Gastroesophageal sphincter (tissue), 4 donors: ENCODE results near the gene PLEKHH3. TPM values are rescaled to one million over a fixed set of nuclear protein-coding genes. Genes with fewer than 3 reads are reported as not detected.

Experiments used
- ATAC-seq: fragments of 150-250 bp; one replicate; pipeline ENCODE4 v1.9.1; 2016; ENCODE audit warnings: mild to moderate bottlenecking, moderate library complexity
- H3K27ac ChIP-seq, 4 donors: fragments of 200-600 bp; sonication (generic) in 3 of 4; 1 replicate in 3 of 4; 2 replicates in 1 of 4; pipeline ENCODE4 v1.5.1; 2016 to 2019
- H3K27me3 ChIP-seq: fragments of 200-600 bp; sonication (generic); one replicate; pipeline ENCODE4 v1.5.1; 2019
- H3K36me3 ChIP-seq, 2 donors: fragments of 200-600 bp; sonication (generic); one replicate each; pipeline ENCODE4 v1.5.1; 2019; ENCODE audit warnings: control low read depth in 1 of 2
- H3K4me1 ChIP-seq, 3 donors: fragments of 200-600 bp; sonication (generic); 1 replicate in 2 of 3; 2 replicates in 1 of 3; pipeline ENCODE4 v1.5.1; 2016 to 2019; ENCODE audit warnings: control low read depth in 2 of 3
- H3K4me3 ChIP-seq, 2 donors: fragments of 200-600 bp; sonication (generic); one replicate each; pipeline ENCODE4 v1.5.1; 2019; ENCODE audit warnings: mild to moderate bottlenecking in 1 of 2, moderate library complexity in 1 of 2
- H3K9me3 ChIP-seq, 3 donors: fragments of 200-600 bp; sonication (generic); one replicate each; pipeline ENCODE4 v1.5.1; 2017 to 2019; ENCODE audit warnings: control low read depth in 2 of 3
- CTCF ChIP-seq, 4 experiments: fragments of 200-600 bp in 2 of 4; fragments of 450-650 bp in 2 of 4; sonication (generic) in 1 of 4; IDR thresholded peaks; one replicate each; pipeline ENCODE4 v1.5.1; 2017 to 2019; ENCODE audit warnings: antibody characterized with exemption in 4 of 4, mild to moderate bottlenecking in 2 of 4, moderate library complexity in 2 of 4
- EP300 ChIP-seq: sonication (generic); formaldehyde crosslinking; IDR thresholded peaks from one replicate; pipeline ENCODE4 v1.6.1; 2017; ENCODE audit warnings: antibody characterized with exemption, mild to moderate bottlenecking
- POLR2A ChIP-seq, 2 donors: fragments of 450-650 bp; IDR thresholded peaks; one replicate each; pipeline ENCODE4 v1.6.1; 2017; ENCODE audit warnings: antibody characterized with exemption in 2 of 2, mild to moderate bottlenecking in 2 of 2, moderate library complexity in 1 of 2
- POLR2AphosphoS5 ChIP-seq: sonication (generic); formaldehyde crosslinking; IDR thresholded peaks from one replicate; pipeline ENCODE4 v1.6.1; 2017; ENCODE audit warnings: antibody characterized with exemption
- WGBS, 2 donors: methylation state at CpG; one replicate each; pipeline ENCODE4 v1.1.5; 2018; ENCODE audit warnings: low coverage in 1 of 2; 5-methylcytosine and 5-hydroxymethylcytosine counted together
- total RNA-seq, 4 donors: library from RNA; depleted of rRNA; stranded (reverse); fragments of >200 nt; gene quantifications; one replicate each; pipeline ENCODE4 v1.1.0, GENCODE V29; 2016

The PLEKHH3 gene
- total RNA-seq, 4 donors from 2014 or later: 13.7 to 40.8 (median 23.4) TPM

- no peaks in the 10 kb centered on the region for H3K9me3 ChIP-seq
- no peak for ATAC-seq
- no peaks in the 10 kb centered on the region for H3K27me3 ChIP-seq
- no peak overlapping the region for H3K4me3 ChIP-seq
- 75 to 85% methylated on average over 10 to 13 of the region's 50 CpGs for WGBS, 2 donors
- TF ChIP-seq POLR2AphosphoS5: no peak
- TF ChIP-seq CTCF (IDR thresholded peaks at IDR 0.05): no peak
- no peak for TF ChIP-seq POLR2A (IDR thresholded peaks at IDR 0.05)
- no peak for TF ChIP-seq EP300
- peaks cover 0 to 53% of the 10 kb centered on the region in 2 donors for H3K36me3 ChIP-seq
- H3K27ac ChIP-seq: peak overlapping the region in 3 of 4 donors; percentile 68 to 99 (median 71)
- H3K4me1 ChIP-seq: peaks cover 0 to 52% (median 29%) of the 10 kb centered on the region in 3 donors
Observed at GRCh38 chr17:42684929-42685556, 8.2 kb upstream of the PLEKHH3 start.

GRCh38 chr17:42683407-42684034, 6.7 kb upstream of the PLEKHH3 start:
- no peak for TF ChIP-seq CTCF (IDR thresholded peaks at IDR 0.05)
- TF ChIP-seq POLR2A (IDR thresholded peaks at IDR 0.05): no peak
- TF ChIP-seq POLR2AphosphoS5: peak; percentile 44
- no peak for TF ChIP-seq EP300
- Histone ChIP-seq H3K27ac (peak overlapping the region; percentile 36 to 99 (median 70)), H3K9me3 (no peaks in the 10 kb centered on the region), H3K36me3 (peaks cover 0 to 38% of the 10 kb centered on the region in 2 donors), H3K27me3 (no peaks in the 10 kb centered on the region), H3K4me3 (peak overlapping the region; percentile 10 to 56), H3K4me1 (peaks cover 3 to 67% (median 42%) of the 10 kb centered on the region in 3 donors)
- peak; percentile 26 for ATAC-seq
- WGBS, 2 donors: 0% methylated on average over 1 of the region's 25 CpGs; no CpG with 5 or more reads in 1 of the 2 donors

- Histone ChIP-seq H3K9me3 (no peaks in the 10 kb centered on the region), H3K27ac (peak overlapping the region; percentile 22 to 99 (median 70)), H3K36me3 (peaks cover 0 to 31% of the 10 kb centered on the region in 2 donors), H3K4me3 (peak overlapping the region; percentile 31 to 56), H3K4me1 (peaks cover 3 to 73% (median 43%) of the 10 kb centered on the region in 3 donors), H3K27me3 (no peaks in the 10 kb centered on the region)
- 0% methylated on average over 5 to 6 of the region's 34 CpGs for WGBS, 2 donors
- TF ChIP-seq EP300: no peak
- TF ChIP-seq POLR2A (IDR thresholded peaks at IDR 0.05): no peak
- TF ChIP-seq CTCF (IDR thresholded peaks at IDR 0.05): no peak
- TF ChIP-seq POLR2AphosphoS5: no peak
- no peak for ATAC-seq
Observed at GRCh38 chr17:42682722-42683403, 6.1 kb upstream of the PLEKHH3 start.

GRCh38 chr17:42681976-42682721, 5.4 kb upstream of the PLEKHH3 start, which contains the start of gene CNTNAP1:
CNTNAP1 (plus strand) TSS chr17:42682531; CDS start chr17:42682830, 299 bp downstream.
- 9 to 19% methylated on average over 4 to 16 of the region's 22 CpGs for WGBS, 2 donors
- Histone ChIP-seq H3K4me1 (peaks cover 3 to 81% (median 43%) of the 10 kb centered on the region in 3 donors), H3K27ac (peak within 1 kb of the TSS; percentile 22 to 99 (median 70))

More at GRCh38 chr17:42681976-42682721, 5.4 kb upstream of the PLEKHH3 start, which contains the start of gene CNTNAP1:
- TF ChIP-seq POLR2AphosphoS5 (peak; percentile 93), POLR2A (IDR thresholded peaks at IDR 0.05) (no peak), EP300 (no peak)
- Histone ChIP-seq H3K4me3 (peak within 1 kb of the TSS; percentile 31 to 56), H3K27me3 (no peaks in the 10 kb centered on the region), H3K9me3 (no peaks in the 10 kb centered on the region), H3K36me3 (peaks cover 0 to 24% of the 10 kb centered on the region in 2 donors)
- peak; percentile 12 for ATAC-seq
